NCI-H2196 treated with DMSO at 0.1 percent for 48 hours (cell line): ENCODE measurements around the gene OR2T12.
"Not testable (repeated sequence)": the region's sequence is repeated elsewhere in the genome, so short reads cannot be mapped to it uniquely, and the experiment has no call there.

Source experiments
- DNase-seq: peaks from one replicate; lab custom pipeline; 2025; ENCODE audit not compliant: unreplicated experiment; lab: John Stamatoyannopoulos, UW

The OR2T12 gene

GRCh38 chr1:248303324-248303723, at the start of gene OR2T12:
TSS of gene OR2T12 (minus strand) at chr1:248303424. CDS start at chr1:248295578, 7,846 bp downstream.
- no peak for DNase-seq

GRCh38 chr1:248348475-248348874, 45.3 kb upstream of the OR2T12 start, which contains the start of gene OR14C36:
TSS of gene OR14C36 (plus strand) at chr1:248348775. CDS start at chr1:248348775, 0 bp downstream.
- no peak for DNase-seq

GRCh38 chr1:248343451-248343850, 40.2 kb upstream of the OR2T12 start:
- DNase-seq = no peak

- DNase-seq = no peak
Measured at GRCh38 chr1:248324468-248324867, 21.2 kb upstream of the OR2T12 start, which contains the start of gene OR2M7. TSS of gene OR2M7 (minus strand) at chr1:248324568. CDS start at chr1:248324568, 0 bp downstream.

GRCh38 chr1:248316796-248317195, 13.6 kb upstream of the OR2T12 start:
- no peak for DNase-seq

GRCh38 chr1:248306740-248307139, 3.5 kb upstream of the OR2T12 start:
- DNase-seq = not testable (repeated sequence)

GRCh38 chr1:248306103-248306502, 2.9 kb upstream of the OR2T12 start:
- DNase-seq = no peak

- DNase-seq = not testable (repeated sequence)
Measured at GRCh38 chr1:248305672-248306071, 2.4 kb upstream of the OR2T12 start.

- no peak for DNase-seq
Measured at GRCh38 chr1:248288391-248288790, 14.8 kb downstream of the OR2T12 start.

GRCh38 chr1:248277876-248278275, 25.3 kb downstream of the OR2T12 start, which contains the start of gene OR2T33:
TSS of gene OR2T33 (minus strand) at chr1:248277976. CDS start at chr1:248273814, 4,162 bp downstream.
- no peak for DNase-seq

GRCh38 chr1:248273225-248273624, 30.0 kb downstream of the OR2T12 start:
- DNase-seq = not testable (repeated sequence)

GRCh38 chr1:248268178-248268577, 35.0 kb downstream of the OR2T12 start:
- DNase-seq = no peak

GRCh38 chr1:248259309-248259708, 43.9 kb downstream of the OR2T12 start:
- DNase-seq = not testable (repeated sequence)

GRCh38 chr1:248243204-248243603, 60.0 kb downstream of the OR2T12 start:
- DNase-seq = no peak
